LoVo (cell line): ENCODE data around the gene CNTN5.

Source experiments
- DNase-seq: peaks from one replicate; pipeline ENCODE4 v3.0.0-alpha.2; 2016; ENCODE audit warnings: low spot score

Gene CNTN5

GRCh38 chr11:100094121-100094865 lies 1073.5 kb downstream of the CNTN5 start:
- DNase-seq, result no peak

DNA sequence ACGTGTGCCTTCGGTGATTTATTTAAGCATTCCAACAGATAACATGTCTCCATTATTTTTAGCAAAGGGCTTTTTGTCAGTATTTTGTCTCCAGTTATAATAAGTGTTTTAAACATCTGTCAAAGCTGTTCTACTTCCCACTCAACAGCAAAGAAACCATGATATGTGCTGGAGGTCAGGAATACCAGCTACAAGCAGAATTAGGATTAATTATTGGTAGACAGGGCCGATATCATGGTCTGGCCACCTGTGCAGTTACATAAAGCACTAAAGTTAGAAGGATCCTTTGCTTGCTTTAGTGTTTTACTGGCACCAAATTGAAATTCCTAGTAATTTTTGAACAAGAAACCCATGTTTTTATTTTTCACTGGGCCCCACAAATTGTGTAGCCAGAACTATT lies 1075.1 kb downstream of the CNTN5 start:
- no peak for DNase-seq

DNA sequence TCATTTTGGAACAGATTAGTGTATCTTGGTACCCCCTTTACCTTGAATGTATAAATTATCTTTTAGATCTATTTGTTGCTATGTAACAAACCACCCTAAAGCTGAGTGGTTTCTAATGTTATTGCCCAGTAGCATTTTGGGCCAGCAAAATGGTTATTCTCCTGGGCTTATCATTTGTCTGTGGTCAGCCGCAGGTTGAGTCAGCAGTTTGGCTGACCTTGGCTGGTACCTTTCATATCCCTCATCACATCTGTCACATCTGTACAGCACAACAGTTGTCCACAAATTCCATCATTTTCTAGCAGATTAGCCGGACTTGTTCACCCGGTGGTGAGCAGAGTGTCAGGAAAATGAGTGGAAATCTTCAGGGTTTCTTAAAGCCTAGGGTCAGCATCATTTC lies 1077.8 kb downstream of the CNTN5 start:
- no peak for DNase-seq

GRCh38 chr11:100105255-100105981 lies 1084.7 kb downstream of the CNTN5 start:
- DNase-seq, result no peak

DNA sequence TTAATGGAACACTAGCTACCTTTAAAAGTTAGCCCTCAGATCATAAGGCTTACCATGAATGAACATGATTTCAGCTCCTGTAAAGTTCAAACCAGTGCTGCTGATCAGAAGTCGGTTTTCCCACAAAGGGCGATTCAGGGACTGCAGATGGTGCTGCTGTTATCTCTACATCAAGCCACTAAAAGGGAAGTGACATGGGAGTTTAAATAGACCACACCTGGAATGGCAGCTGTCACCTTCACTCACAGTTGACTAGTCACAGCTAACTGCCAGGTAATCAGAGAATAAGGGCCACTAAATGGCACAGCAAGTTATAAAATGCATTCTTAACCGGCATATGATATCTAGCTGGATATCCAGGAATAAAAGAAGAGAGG lies 1085.2 kb downstream of the CNTN5 start:
- DNase-seq, result no peak

DNA sequence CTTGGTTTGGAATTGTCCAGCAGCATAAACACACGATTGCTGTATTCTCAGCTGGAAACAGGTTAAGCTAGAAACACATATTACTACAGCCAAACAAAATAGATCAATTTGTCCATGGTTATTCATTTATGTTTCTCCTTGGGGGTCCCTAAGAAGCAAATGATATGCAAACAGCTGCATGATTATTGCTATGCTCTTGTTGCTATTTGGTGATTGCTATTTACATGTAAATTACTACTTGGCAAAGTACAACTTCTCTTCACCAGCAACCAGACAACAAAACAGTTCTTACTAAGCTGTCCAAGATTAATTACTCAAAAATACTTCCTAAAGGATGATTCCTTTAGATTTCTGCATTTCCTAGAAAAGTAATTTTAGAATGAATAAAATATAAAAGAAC lies 1098.4 kb downstream of the CNTN5 start:
- no peak for DNase-seq

DNA sequence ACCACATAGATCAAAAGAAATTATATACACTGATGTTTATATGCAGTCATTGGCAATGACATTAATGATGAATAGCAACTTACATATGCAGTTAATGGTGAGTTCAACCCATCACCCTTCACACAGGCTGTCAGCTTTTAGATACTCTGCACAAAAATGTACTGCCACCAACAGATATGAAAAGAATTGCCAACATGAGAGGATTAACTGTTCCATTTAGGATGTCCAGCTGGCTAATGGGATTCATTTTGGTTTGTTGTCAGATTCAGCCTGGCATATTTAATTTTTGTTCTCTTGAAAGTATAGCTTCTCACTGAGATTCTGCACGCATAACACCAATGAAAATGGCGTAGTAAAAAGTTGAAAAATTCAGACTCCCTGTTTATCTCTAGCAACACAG lies 1112.4 kb downstream of the CNTN5 start:
- no peak for DNase-seq

DNA sequence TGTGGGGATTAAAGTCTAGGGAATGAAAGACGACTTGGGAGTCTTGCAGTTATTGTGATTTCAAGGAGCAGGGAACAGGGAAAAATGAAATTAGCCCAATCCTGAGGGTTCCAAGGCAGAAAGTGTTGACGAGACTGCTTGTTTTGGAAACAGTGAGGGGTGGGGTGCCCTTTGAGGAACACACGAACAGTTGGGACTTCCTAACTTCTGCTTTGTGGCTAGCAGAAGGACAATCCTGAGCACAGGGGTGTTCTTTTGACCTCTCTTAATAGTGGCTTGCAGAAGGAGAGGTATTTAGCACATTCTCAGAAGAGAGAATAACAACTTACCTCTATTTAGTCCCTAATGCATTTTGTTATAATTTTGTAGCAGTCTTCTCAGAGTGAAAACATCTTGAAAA lies 1120.5 kb downstream of the CNTN5 start:
- DNase-seq, result no peak

DNA sequence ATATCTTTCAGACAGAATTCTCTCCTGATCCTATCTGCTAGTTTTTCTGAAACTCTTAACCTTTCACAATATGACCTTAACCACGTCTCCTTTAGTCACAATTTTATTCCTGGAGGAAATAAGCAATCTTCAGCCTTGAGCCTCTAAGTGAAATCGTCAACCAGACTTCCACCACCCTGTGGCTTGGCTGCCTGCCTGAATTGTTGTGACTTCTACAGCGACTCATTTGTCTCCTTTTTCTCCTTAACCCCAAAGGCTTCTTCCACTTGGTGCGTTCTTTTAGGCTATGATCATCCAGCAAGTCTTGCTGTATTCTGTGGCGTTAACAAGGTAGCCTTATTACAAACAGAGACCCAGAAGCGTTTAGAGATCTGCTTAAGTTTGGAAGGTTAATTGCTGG lies 1131.2 kb downstream of the CNTN5 start:
- DNase-seq, result peak; percentile 2

DNA sequence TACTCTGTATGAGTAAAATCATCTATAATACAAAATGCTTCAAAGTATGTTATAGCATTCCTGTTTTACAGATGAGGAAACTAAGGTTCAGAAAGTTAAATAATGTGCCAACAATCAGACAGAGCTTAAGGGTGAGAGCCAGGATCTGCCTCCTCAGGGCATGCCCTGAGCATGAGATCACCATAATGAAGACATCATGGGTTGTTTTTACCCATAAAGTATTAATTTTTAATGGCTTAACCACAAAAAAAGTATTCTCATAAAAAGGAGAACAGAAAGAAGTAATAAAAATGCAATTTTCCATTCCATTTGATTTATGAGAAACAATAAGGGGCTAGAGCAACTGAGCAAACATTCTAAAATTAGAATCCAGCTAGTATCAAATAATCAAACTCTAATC lies 1132.0 kb downstream of the CNTN5 start:
- no peak for DNase-seq

DNA sequence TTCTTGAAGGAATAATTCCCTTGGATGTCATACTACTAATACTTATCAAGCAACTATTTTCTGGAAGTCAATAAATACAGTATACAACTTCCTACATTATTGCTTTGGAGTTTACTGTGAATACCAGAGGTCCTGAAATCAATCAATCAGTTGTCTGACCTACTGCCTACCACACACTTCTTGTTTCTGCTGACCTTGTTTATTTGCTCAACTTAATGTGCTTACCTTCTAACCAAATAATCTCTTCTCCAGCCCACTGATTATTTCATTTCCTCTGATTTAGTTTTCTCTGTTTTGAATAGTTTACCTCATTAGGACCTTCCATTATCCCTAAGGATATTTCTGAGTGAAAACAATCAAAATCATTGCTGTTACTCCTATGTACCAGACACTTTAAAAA lies 1142.7 kb downstream of the CNTN5 start:
- DNase-seq, result no peak

- DNase-seq, result no peak
These were observed 1154.1 kb downstream of the CNTN5 start for GRCh38 chr11:100174881-100175280.

DNA sequence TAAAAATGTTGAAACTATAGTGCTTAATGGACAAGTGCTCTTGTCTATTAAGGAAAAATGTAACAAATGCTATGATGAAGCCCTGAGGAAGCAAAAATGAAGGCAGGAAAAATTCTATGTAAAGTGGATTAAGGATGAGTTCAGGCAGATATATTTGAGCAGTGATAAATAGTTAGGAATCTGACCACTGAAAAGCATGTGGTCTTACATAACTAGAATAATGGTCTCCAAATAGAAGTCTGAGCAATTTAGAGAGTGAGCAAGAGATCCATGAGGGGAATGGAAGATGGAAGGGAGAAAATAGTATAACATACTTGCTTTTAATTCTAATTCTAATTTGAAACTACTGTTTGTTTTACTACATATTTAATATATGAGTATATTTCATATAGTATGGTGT lies 1155.7 kb downstream of the CNTN5 start:
- no peak for DNase-seq

DNA sequence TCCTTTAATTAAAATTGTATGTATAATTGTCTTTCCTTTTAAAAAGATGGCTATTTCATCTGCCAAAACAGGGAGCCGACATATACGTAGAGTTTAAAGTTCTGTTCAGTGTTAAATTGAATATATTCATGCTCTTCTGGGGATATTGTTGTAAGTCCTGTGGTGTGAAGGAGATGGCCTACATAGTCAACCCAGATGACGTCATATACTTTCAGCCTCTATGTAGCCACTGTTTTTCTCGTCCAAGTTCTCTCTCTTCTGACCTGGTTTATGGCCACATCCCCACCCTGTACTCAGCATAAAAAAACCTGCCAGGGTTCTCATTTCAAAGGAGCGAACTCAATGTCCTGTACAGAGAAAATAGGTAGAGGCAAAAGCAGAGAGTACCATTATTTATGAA lies 1156.9 kb downstream of the CNTN5 start:
- no peak for DNase-seq

GRCh38 chr11:100182350-100182749 lies 1161.6 kb downstream of the CNTN5 start:
- no peak for DNase-seq

GRCh38 chr11:100182927-100183326 lies 1162.2 kb downstream of the CNTN5 start:
- DNase-seq, result no peak

DNA sequence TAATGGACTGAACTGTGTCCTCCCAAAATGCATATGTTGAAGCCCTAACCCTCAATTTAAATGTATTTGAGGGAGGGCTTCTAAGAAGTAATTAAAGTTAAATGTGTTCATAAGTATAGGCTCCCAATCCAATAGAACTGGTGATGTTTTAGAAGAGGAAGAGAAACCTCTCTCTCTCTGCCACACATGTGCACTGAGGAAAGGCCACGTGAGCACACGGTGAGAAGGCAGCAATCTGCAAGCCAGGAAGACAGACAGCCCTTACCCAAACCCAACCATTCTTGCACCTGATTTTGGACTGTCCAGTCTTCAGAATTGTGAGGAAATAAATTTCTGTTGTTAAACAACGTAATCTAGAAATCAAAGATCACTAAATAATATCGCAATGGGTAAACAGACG lies 1164.8 kb downstream of the CNTN5 start:
- no peak for DNase-seq

DNA sequence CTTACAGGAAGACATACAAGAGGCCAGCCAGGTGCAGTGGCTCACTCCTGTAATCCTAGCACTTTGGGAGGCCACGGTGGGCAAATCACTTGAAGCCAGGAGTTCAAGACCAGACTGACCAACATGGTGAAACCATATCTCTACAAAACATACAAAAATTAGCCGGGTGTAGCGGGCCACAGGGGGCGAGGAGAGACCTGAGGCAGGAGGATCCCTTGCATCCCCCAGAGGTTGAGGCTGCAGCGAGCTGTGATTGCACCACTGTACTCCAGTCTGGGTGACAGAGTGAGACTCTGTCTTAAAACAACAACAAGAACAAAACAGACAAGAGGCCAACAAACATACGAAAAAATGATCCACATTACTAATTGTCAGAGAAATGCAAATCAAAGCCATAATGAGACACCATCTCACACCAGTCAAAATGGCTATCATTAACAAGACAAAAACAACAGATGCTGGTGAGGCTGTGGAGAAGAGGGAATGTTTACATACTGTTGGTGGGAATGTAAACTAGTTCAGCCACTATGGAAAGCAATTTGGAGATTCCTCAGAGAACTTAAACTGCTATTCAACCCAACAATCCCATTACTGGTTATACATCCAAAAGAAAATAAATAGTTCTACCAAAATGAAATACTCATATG lies 1167.5 kb downstream of the CNTN5 start:
- DNase-seq, result no peak

GRCh38 chr11:100190395-100190794 lies 1169.6 kb downstream of the CNTN5 start:
- no peak for DNase-seq

DNA sequence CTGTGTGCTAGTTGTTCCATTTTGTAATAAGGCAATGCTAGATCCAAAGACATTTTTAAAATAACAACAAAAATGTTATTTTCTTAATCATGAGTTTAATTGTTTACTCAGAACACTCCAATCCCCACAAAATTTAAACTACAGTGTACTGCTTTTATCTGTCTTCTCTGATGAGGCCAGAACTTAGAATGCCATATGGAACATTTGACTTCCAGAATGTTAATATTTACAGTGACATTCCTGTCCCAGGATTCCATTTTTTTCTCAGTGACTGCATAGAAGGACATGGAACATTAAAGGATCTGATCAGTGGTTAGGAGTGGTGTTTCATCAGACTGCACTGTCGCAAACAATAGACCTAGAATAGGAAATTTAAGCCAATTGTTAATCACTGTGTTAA lies 1171.4 kb downstream of the CNTN5 start:
- no peak for DNase-seq

GRCh38 chr11:100203789-100204188 lies 1183.0 kb downstream of the CNTN5 start:
- no peak for DNase-seq

GRCh38 chr11:100205926-100206325 lies 1185.2 kb downstream of the CNTN5 start:
- DNase-seq, result no peak

- no peak for DNase-seq
These were observed 1187.5 kb downstream of the CNTN5 start for GRCh38 chr11:100208207-100208606.
